Tibial nerve (tissue), 4 donors: ENCODE data around the gene AIF1. TPM values are rescaled to one million over a fixed set of nuclear protein-coding genes. Genes with fewer than 3 reads are reported as not detected.

Experiments
- DNase-seq, 2 donors: peaks; one replicate each; pipeline ENCODE4 v3.0.0-alpha.2; 2019; ENCODE audit warnings: low spot score in 2 of 2
- H3K27ac ChIP-seq, 4 donors: fragments of 200-600 bp; sonication (generic) in 3 of 4; one replicate each; pipeline ENCODE4 v1.5.1; 2017 to 2019; ENCODE audit warnings: mild to moderate bottlenecking in 1 of 4
- H3K27me3 ChIP-seq, 2 donors: fragments of 200-600 bp; sonication (generic) in 1 of 2; one replicate each; pipeline versions ENCODE4 v1.5.1 to v1.6.0; 2017 to 2019
- H3K36me3 ChIP-seq, 3 donors: fragments of 200-600 bp; sonication (generic); one replicate each; pipeline ENCODE4 v1.5.1; 2018 to 2019
- H3K4me1 ChIP-seq, 4 donors: fragments of 200-600 bp; sonication (generic) in 3 of 4; one replicate each; pipeline ENCODE4 v1.5.1; 2017 to 2019
- H3K4me3 ChIP-seq, 4 donors: fragments of 200-600 bp; sonication (generic) in 3 of 4; one replicate each; pipeline ENCODE4 v1.5.1; 2017 to 2019; ENCODE audit warnings: mild to moderate bottlenecking in 1 of 4, moderate library complexity in 1 of 4
- H3K9me3 ChIP-seq, 4 donors: fragments of 200-600 bp; sonication (generic) in 3 of 4; one replicate each; pipeline ENCODE4 v1.5.1; 2017 to 2019
- CTCF ChIP-seq, 5 experiments: fragments of 200-600 bp in 3 of 5; fragments of 450-650 bp in 2 of 5; sonication (generic) in 3 of 5; IDR thresholded peaks; one replicate each; pipeline ENCODE4 v1.5.1; 2016 to 2019; ENCODE audit warnings: antibody characterized with exemption in 5 of 5, mild to moderate bottlenecking in 3 of 5, moderate library complexity in 2 of 5
- EP300 ChIP-seq, 2 donors: sonication (generic); formaldehyde crosslinking; IDR thresholded peaks; one replicate each; pipeline ENCODE4 v1.6.1; 2017; ENCODE audit warnings: antibody characterized with exemption in 2 of 2, mild to moderate bottlenecking in 1 of 2
- POLR2A ChIP-seq, 2 donors: fragments of 450-650 bp; IDR thresholded peaks; one replicate each; pipeline ENCODE4 v1.6.1; 2017; ENCODE audit warnings: antibody characterized with exemption in 2 of 2, mild to moderate bottlenecking in 2 of 2, moderate library complexity in 2 of 2
- WGBS, 2 donors: methylation state at CpG; one replicate each; pipeline ENCODE4 v1.1.5; 2018; 5-methylcytosine and 5-hydroxymethylcytosine counted together
- total RNA-seq, 4 donors: library from RNA; depleted of rRNA; stranded (reverse); fragments of >200 nt; gene quantifications; one replicate each; pipeline ENCODE4 v1.1.0, GENCODE V29; 2016

AIF1 gene
- total RNA-seq, 4 donors from 2014 or later = 27.1 to 66.3 (median 50.4) TPM

- TF ChIP-seq POLR2A (IDR thresholded peaks at IDR 0.05) (no peak), CTCF (IDR thresholded peaks at IDR 0.05) (no peak)
- DNase-seq = no peak
- H3K36me3 ChIP-seq = peaks cover 8 to 99% (median 69%) of the 10 kb centered on the region in 3 donors
- no peak overlapping the region for H3K27ac ChIP-seq
- no peaks in the 10 kb centered on the region for H3K27me3 ChIP-seq
- H3K4me3 ChIP-seq = no peak overlapping the region
- H3K9me3 ChIP-seq = no peaks in the 10 kb centered on the region
- 73 to 84% methylated on average over 9 of the region's 9 CpGs for WGBS, 2 donors
- no peaks in the 10 kb centered on the region for H3K4me1 ChIP-seq
Observed at GRCh38 chr6:31639043-31639442, 24.0 kb downstream of the AIF1 start.

- Histone ChIP-seq H3K4me1 (no peaks in the 10 kb centered on the region), H3K4me3 (no peak overlapping the region), H3K9me3 (no peaks in the 10 kb centered on the region), H3K27ac (no peak overlapping the region), H3K36me3 (peaks cover 8 to 99% (median 66%) of the 10 kb centered on the region in 3 donors), H3K27me3 (no peaks in the 10 kb centered on the region)
- DNase-seq = no peak
- WGBS, 2 donors = 65 to 73% methylated on average over 8 to 10 of the region's 10 CpGs
- TF ChIP-seq EP300 (IDR thresholded peaks at IDR 0.05) (no peak), CTCF (IDR thresholded peaks at IDR 0.05) (no peak), POLR2A (IDR thresholded peaks at IDR 0.05) (no peak)
Observed at GRCh38 chr6:31639449-31639861, 24.4 kb downstream of the AIF1 start.

GRCh38 chr6:31640612-31641011 is 25.6 kb downstream of the AIF1 start:
- no peak overlapping the region for H3K4me3 ChIP-seq
- H3K27ac ChIP-seq = no peak overlapping the region
- no peaks in the 10 kb centered on the region for H3K9me3 ChIP-seq
- TF ChIP-seq CTCF (IDR thresholded peaks at IDR 0.05) = no peak
- TF ChIP-seq EP300 (IDR thresholded peaks at IDR 0.05) = no peak
- TF ChIP-seq POLR2A (IDR thresholded peaks at IDR 0.05) = no peak
- H3K36me3 ChIP-seq = peaks cover 10 to 99% (median 60%) of the 10 kb centered on the region in 3 donors
- H3K27me3 ChIP-seq = no peaks in the 10 kb centered on the region
- H3K4me1 ChIP-seq = no peaks in the 10 kb centered on the region
- 93 to 94% methylated on average over 6 of the region's 6 CpGs for WGBS, 2 donors
- DNase-seq = no peak

- 88 to 93% methylated on average over 4 of the region's 4 CpGs for whole genome bisulfite sequencing, 2 donors
- H3K27ac ChIP-seq = no peak overlapping the region
- H3K4me1 ChIP-seq = no peaks in the 10 kb centered on the region
- H3K36me3 ChIP-seq = peaks cover 10 to 99% (median 56%) of the 10 kb centered on the region in 3 donors
- no peaks in the 10 kb centered on the region for H3K9me3 ChIP-seq
- no peaks in the 10 kb centered on the region for H3K27me3 ChIP-seq
- no peak for DNase-seq
- H3K4me3 ChIP-seq = no peak overlapping the region
- no peak for TF ChIP-seq EP300 (IDR thresholded peaks at IDR 0.05)
- no peak for TF ChIP-seq POLR2A (IDR thresholded peaks at IDR 0.05)
- no peak for TF ChIP-seq CTCF (IDR thresholded peaks at IDR 0.05)
Observed at GRCh38 chr6:31641370-31641769, 26.3 kb downstream of the AIF1 start.

GRCh38 chr6:31642798-31643570 is 27.9 kb downstream of the AIF1 start:
- no peaks in the 10 kb centered on the region for H3K4me1 ChIP-seq
- no peaks in the 10 kb centered on the region for H3K27me3 ChIP-seq
- peaks cover 13 to 99% (median 48%) of the 10 kb centered on the region in 3 donors for H3K36me3 ChIP-seq
- H3K27ac ChIP-seq = no peak overlapping the region
- H3K4me3 ChIP-seq = no peak overlapping the region
- no peak for TF ChIP-seq POLR2A (IDR thresholded peaks at IDR 0.05)
- no peak for TF ChIP-seq EP300 (IDR thresholded peaks at IDR 0.05)
- TF ChIP-seq CTCF (IDR thresholded peaks at IDR 0.05) = no peak
- no peak for DNase-seq
- 85 to 88% methylated on average over 6 of the region's 6 CpGs for WGBS, 2 donors
- no peaks in the 10 kb centered on the region for H3K9me3 ChIP-seq
